Measurements from ENCODE around the gene MRPL23. TPM values are rescaled to one million over a fixed set of nuclear protein-coding genes. Genes with fewer than 3 reads are reported as not detected.

MRPL23 gene
- total and polyA plus RNA-seq, 9 of the 15 experiments (the other 6 are each of a cell fraction or from before 2014, with no cell fraction given): 0.44 to 109 (median 37.4) TPM

DNA sequence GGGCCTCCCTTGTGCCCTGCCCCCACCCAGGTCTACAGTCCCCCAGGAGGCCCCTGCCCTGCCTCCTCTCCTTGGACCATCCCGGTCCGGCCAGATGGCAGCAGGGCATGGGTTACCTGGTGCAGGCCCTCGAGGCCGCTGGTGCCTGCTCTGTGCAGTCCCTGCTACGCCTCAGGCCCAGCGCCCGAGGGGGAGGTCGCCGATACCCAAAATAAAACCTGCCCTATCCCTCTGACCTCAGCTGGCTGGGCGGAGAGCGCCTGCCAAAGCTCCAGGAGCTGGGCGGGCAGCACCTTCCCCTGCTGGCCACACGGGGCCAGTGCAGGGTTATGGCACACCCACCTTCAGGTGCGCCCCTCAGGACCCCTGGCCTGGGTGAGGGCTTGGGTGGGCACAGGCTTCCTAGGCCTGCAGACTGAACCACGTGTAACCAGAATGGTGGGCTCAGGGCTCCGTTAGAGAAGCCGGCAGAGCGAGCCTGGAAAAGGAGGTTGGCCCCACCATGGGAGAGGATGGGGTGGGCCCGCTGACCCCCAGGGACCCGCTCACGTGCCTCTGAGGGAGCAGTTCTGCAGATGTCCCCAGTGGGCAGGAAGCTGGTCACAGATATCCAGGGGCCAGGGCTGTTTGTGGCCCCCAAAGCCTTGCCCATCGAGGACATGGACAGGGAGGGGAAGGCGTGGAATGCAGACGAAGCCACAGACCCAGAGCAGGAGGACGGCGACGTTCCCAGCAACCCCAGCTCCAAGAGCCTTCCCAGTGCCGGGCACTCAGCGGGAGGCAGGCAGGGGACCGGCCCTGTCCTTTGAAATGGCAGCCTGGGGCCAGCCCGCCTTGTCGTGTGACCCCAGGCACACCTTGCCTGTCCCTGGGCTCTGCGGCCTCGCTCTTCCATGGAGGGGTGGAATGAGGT is 29.4 kb upstream of the MRPL23 start:
- Histone ChIP-seq H3K4me2 (ENCODE audit: insufficient read depth, low read length) (no peak overlapping the region), H3K9me3 (replicated peaks; ENCODE audit: control insufficient read depth, insufficient read depth, low read depth, low read length) (no peaks in the 10 kb centered on the region; the same call in 1 of the 2 replicates), H3K9me1 (ENCODE audit: control insufficient read depth, insufficient read depth, low read length) (no peaks in the 10 kb centered on the region), H2AFZ (ENCODE audit: low read depth, low read length) (no peak overlapping the region), H3K36me3 (ENCODE audit: control insufficient read depth, insufficient read depth, low read length) (no peaks in the 10 kb centered on the region), H4K20me1 (replicated peaks; ENCODE audit: control insufficient read depth, insufficient read depth, low read length) (peaks cover 5% of the 10 kb centered on the region; the same call in 1 of the 2 replicates), H3K27me3 (ENCODE audit: control insufficient read depth in 2 of 2, insufficient read depth in 2 of 2, low read length in 2 of 2) (peaks cover 12 to 59% of the 10 kb centered on the region in 2 experiments; a peak in 4 of 5 replicates), H3K9ac (ENCODE audit: insufficient read depth in 1 of 2, low read depth in 2 of 2, low read length in 2 of 2) (no peak overlapping the region), H3K27ac (ENCODE audit: extremely low read depth, low read depth, low read length) (no peak overlapping the region), H3K4me1 (replicated peaks in 1 of 2; ENCODE audit: control insufficient read depth in 2 of 2, insufficient read depth in 2 of 2, low read length in 2 of 2) (peaks cover 0 to 31% of the 10 kb centered on the region in 2 experiments; a peak in 1 of 5 replicates), H3K79me2 (ENCODE audit: control insufficient read depth, insufficient read depth, low read length) (no peaks in the 10 kb centered on the region), H3K4me3 (no peak overlapping the region)
- DNase-seq (ENCODE audit: extremely low read depth in 1 of 4, low spot score in 3 of 4) (peak in 2 of 4 experiments; percentile 43 to 47), ATAC-seq (peak; percentile 59), FAIRE-seq (no peak)
- 5% methylated on average over 23 of the region's 34 CpGs for WGBS (ENCODE audit: insufficient coverage, low coverage, missing lambda C conversion rate)
- POLR2A ChIA-PET: interaction anchor here (0.5 kb wide), 1 partner anchor 200 kb away, joined by 3 read pairs; no protein-coding TSS in a partner anchor
- intact Hi-C loops (cut with micrococcal nuclease) (no loop called here), in situ Hi-C loops (cut with MboI) (loop anchor here (5.0 kb wide), 1 partner anchor 35 kb away; no protein-coding TSS in a partner anchor)
- no peak for TF ChIP-seq ZNF785 (CRISPR knock-in tag; IDR thresholded peaks at IDR 0.05)
- TF ChIP-seq, protein P1, sequence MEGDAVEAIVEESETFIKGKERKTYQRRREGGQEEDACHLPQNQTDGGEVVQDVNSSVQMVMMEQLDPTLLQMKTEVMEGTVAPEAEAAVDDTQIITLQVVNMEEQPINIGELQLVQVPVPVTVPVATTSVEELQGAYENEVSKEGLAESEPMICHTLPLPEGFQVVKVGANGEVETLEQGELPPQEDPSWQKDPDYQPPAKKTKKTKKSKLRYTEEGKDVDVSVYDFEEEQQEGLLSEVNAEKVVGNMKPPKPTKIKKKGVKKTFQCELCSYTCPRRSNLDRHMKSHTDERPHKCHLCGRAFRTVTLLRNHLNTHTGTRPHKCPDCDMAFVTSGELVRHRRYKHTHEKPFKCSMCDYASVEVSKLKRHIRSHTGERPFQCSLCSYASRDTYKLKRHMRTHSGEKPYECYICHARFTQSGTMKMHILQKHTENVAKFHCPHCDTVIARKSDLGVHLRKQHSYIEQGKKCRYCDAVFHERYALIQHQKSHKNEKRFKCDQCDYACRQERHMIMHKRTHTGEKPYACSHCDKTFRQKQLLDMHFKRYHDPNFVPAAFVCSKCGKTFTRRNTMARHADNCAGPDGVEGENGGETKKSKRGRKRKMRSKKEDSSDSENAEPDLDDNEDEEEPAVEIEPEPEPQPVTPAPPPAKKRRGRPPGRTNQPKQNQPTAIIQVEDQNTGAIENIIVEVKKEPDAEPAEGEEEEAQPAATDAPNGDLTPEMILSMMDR (IDR thresholded peaks at IDR 0.05 in 2 of 3, conservative IDR thresholded peaks at IDR 0.05 in 1 of 3; ENCODE audit: insufficient read depth in 2 of 3, low read depth in 1 of 3, low read length in 3 of 3): peak; percentile 31 to 48 (median 47); a peak in 5 of 6 replicates
- peak; percentile 82 for TF ChIP-seq ZBTB7A (IDR thresholded peaks at IDR 0.05; ENCODE audit: borderline replicate concordance, control insufficient read depth, low read depth, low read length)
- TF ChIP-seq ADNP (tag; IDR thresholded peaks at IDR 0.05): no peak
- BruUV-seq (replicated peaks): no TSS peak
- CTCF ChIA-PET (ENCODE audit: low intra/inter-chr PET ratio): interaction anchor here (0.6 kb wide), 1 partner anchor 54 kb away, joined by 5 read pairs; no protein-coding TSS in a partner anchor

Measured in K562 (cell line).